Measurements from ENCODE around the gene SLITRK6. TPM values are rescaled to one million over a fixed set of nuclear protein-coding genes. Genes with fewer than 3 reads are reported as not detected.

SLITRK6 gene
- total and polyA plus RNA-seq, 2 of the 4 experiments (the other 2 are of a cell fraction) = 1.1 to 1.6 TPM

GRCh38 chr13:85812282-85812681 is 13.1 kb upstream of the SLITRK6 start:
- BruUV-seq (replicated peaks) = no TSS peak
- WGBS, 2 experiments (ENCODE audit: extremely low coverage in 2 of 2, insufficient read length in 1 of 2) = 83% methylated on average over 1 of the region's 1 CpG; no CpG with 5 or more reads in 1 of the 2 experiments

More at GRCh38 chr13:85812282-85812681, 13.1 kb upstream of the SLITRK6 start:
- no peak for ATAC-seq (ENCODE audit: low read depth)
- H2AFZ ChIP-seq (replicated peaks; ENCODE audit: low read length, poor library complexity) = no peak overlapping the region
- no peak overlapping the region for H2BK20ac ChIP-seq (ENCODE audit: low read depth, low read length)
- ChIA-PET CTCF (no interaction called here), POLR2A (ENCODE audit: unreplicated experiment) (no interaction called here)
- intact Hi-C loops (cut with micrococcal nuclease) (no loop called here), dilution Hi-C loops (cut with HindIII; ENCODE audit: low sequenced_read_pairs, unreplicated experiment) (loop anchor here (25.0 kb wide), 1 partner anchor 875 kb away; no protein-coding TSS in a partner anchor), in situ Hi-C loops (cut with MboI; ENCODE audit: low sequenced_read_pairs) (no loop called here)
- H2AK9ac ChIP-seq (replicated peaks; ENCODE audit: low read depth, low read length, poor library complexity) = no peak overlapping the region
- no peak overlapping the region for H3K56ac ChIP-seq (ENCODE audit: extremely low read depth, insufficient read depth, low read length)
- no peak overlapping the region for H2BK15ac ChIP-seq (ENCODE audit: low read depth, low read length)
- H2BK120ac ChIP-seq (ENCODE audit: low read depth, low read length) = no peak overlapping the region
- no peak overlapping the region for H3K23ac ChIP-seq (ENCODE audit: low read depth, low read length)
- H3K9me1 ChIP-seq (ENCODE audit: insufficient read depth, low read length) = no peaks in the 10 kb centered on the region
- H4K91ac ChIP-seq (ENCODE audit: insufficient read depth, low read depth, low read length) = no peak overlapping the region
- no peak overlapping the region for H4K8ac ChIP-seq (ENCODE audit: low read depth in 2 of 2, low read length in 2 of 2)
- no peaks in the 10 kb centered on the region for H3K36me3 ChIP-seq (ENCODE audit: control insufficient read depth, insufficient read depth, low read length)
- no peak overlapping the region for H3K4me2 ChIP-seq (ENCODE audit: low read depth, low read length)
- H3K4ac ChIP-seq (ENCODE audit: low read depth, low read length) = no peak overlapping the region
- H3K4me1 ChIP-seq (ENCODE audit: control insufficient read depth, insufficient read depth, low read length) = no peaks in the 10 kb centered on the region
- TF ChIP-seq FOS (IDR thresholded peaks at IDR 0.05; ENCODE audit: low read depth, low read length) (no peak), MAFK (IDR thresholded peaks at IDR 0.05; ENCODE audit: low read depth, low read length) (no peak), SMC3 (IDR thresholded peaks at IDR 0.05; ENCODE audit: low read depth, low read length) (no peak), MAZ (IDR thresholded peaks at IDR 0.05; ENCODE audit: borderline replicate concordance, low read depth, low read length) (no peak), CEBPB (IDR thresholded peaks at IDR 0.05; ENCODE audit: low read depth, low read length) (no peak), BHLHE40 (IDR thresholded peaks at IDR 0.05; ENCODE audit: low read depth, low read length) (no peak), RAD21 (IDR thresholded peaks at IDR 0.05; ENCODE audit: low read length) (no peak), MXI1 (IDR thresholded peaks at IDR 0.05; ENCODE audit: borderline replicate concordance, low read depth, low read length) (no peak), POLR2A (IDR thresholded peaks at IDR 0.05; ENCODE audit: low read depth, low read length) (no peak), CHD1 (IDR thresholded peaks at IDR 0.05; ENCODE audit: low read depth, low read length) (no peak), RCOR1 (IDR thresholded peaks at IDR 0.05; ENCODE audit: insufficient replicate concordance, low read length) (no peak), CTCF (conservative IDR thresholded peaks at IDR 0.05; ENCODE audit: low read depth, low read length) (no peak)
- no peak overlapping the region for H3K4me3 ChIP-seq (ENCODE audit: insufficient read depth, low read depth, low read length)
- no peak overlapping the region for H3K9ac ChIP-seq (ENCODE audit: low read depth, low read length)
- no peak for DNase-seq
- no peaks in the 10 kb centered on the region for H3K27me3 ChIP-seq (ENCODE audit: control insufficient read depth, insufficient read depth, low read length)
- H2BK5ac ChIP-seq (ENCODE audit: low read depth, low read length, poor library complexity, severe bottlenecking) = no peak overlapping the region
- H4K20me1 ChIP-seq (ENCODE audit: insufficient read depth, low read length) = no peaks in the 10 kb centered on the region
- no peaks in the 10 kb centered on the region for H3K9me3 ChIP-seq (ENCODE audit: control insufficient read depth, insufficient read depth, low read length)
- no peak overlapping the region for H4K5ac ChIP-seq (ENCODE audit: low read depth, low read length)
- no peak overlapping the region for H3K14ac ChIP-seq (replicated peaks; ENCODE audit: low read depth, low read length)
- no peak overlapping the region for H2AK5ac ChIP-seq (ENCODE audit: low read depth, low read length)
- no peaks in the 10 kb centered on the region for H3K79me1 ChIP-seq (ENCODE audit: low read depth in 1 of 2, low read length in 2 of 2)
- H3K18ac ChIP-seq (ENCODE audit: low read depth, low read length) = no peak overlapping the region
- no peak overlapping the region for H3K27ac ChIP-seq (ENCODE audit: insufficient read depth, low read length)
